GM19035 (cell line): ENCODE results near the gene HSPH1.
"Not testable (repeated sequence)": the region's sequence is repeated elsewhere in the genome, so short reads cannot be mapped to it uniquely, and the experiment has no call there.

ENCODE experiments used
- ATAC-seq: cut with Tn5 transposase; IDR thresholded peaks from one replicate; pipeline ENCODE4 v1.9.1; 2021; ENCODE audit not compliant: unreplicated experiment

The HSPH1 gene

DNA sequence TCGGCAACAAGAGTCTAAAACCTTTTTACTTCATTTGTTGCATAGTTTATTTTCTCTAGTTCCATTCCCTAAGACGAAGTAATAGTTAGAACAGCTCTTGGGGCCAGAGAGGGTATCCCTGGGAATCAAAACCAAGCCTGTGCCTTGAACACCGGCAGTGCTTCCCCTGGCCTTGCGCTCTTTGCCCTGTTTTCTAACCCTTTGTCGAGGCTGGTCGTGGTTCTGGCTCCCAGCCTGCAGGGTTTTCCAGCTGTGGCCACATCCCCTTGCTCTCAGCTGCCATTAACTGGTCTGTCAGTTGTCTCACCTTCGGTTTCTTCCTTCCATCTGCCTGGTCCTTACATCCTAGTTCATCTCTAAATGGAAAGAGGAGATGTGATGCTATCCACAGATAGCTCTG lies 61.0 kb downstream of the HSPH1 start:
- no peak for ATAC-seq

DNA sequence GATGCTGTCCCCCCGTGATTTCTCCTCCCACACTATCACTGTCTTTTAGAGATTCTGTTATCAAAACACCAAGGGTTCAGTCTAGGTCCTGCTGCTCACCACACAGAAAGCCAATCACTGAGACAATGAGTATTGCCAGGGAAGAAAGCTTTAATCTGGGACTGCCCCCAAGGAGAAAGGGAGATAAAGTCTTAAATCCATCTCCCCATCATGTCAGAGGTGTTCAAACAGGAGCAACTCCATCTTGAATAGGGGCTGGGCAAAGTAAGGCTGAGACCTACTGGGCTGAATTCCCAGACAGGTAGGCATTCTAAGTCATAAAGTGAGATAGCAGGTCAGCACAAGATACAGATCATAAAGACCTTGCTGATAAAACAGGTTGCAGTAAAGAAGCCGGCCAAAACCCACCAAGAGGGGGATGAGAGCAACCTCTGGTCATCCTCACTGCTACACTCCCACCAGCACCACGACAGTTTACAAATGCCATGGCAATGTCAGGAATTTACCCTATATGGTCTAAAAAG lies 63.7 kb downstream of the HSPH1 start:
- not testable (repeated sequence) for ATAC-seq

DNA sequence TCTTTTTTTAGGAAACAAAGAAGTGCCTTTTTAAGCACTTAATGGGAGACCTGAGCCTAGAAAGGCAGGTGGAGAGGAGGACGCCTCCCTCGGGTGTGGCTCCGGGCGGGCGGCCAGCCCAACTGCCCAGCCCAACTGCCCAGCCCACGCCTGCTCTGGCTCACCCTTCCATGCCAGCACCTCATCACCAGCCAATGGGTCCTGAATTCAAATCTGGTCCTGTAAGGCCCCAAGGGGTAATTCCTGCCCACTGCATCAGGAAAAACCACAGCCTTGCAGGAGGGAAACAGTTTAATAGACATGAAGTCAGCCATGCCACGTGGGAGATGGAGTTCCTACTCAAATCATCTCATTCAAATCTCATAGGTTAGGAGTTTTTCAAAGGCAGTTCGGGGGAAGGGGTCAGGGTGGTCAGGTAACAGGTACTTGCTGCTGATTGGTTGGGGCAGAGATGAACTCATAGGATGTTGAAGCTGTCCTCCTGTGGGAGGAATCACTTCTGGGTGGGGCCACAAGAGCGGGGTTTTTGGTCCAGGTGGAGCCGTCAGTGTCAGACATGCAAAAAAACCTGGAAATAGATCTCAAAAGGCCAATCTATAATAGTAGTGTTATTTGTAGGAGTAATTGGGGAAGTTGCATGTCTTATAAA lies 64.9 kb downstream of the HSPH1 start:
- ATAC-seq: no peak

DNA sequence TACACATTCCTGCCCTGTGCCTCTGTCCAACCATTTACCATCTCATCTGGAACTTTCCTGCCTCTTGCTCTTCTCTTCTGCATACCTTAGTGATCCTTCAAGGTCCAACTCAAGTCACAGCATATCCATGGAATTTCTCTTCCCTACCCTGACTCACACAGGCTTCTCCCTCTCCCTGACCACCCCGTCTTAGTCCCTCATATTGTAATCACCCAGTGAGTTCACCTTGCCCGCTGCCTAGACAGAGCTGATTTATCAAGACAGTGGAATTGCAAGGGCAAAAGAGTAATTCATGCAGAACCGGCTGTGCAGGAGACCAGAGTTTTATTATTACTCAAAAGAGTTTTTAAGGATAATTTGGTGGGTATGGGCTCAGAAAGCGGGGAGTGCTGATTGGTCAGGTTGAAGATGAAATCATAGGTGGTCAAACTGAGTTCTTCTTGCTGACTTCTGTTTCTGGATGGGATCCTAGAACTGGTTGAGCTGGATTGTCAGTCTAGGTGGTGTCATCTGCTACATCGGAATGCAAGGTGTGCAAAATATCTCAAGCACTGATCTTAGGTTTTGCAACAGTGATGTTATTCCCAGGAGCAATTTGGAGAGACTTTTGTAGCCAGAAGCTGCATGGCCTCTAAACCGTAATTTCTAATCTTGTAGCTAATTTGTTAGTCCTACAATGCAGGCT lies 67.2 kb downstream of the HSPH1 start:
- ATAC-seq: no peak

- no peak for ATAC-seq
Observed at GRCh38 chr13:31093145-31093885, 68.4 kb downstream of the HSPH1 start.

GRCh38 chr13:31092646-31093045 lies 69.1 kb downstream of the HSPH1 start:
- ATAC-seq: no peak

GRCh38 chr13:31090961-31091624 lies 70.6 kb downstream of the HSPH1 start:
- no peak for ATAC-seq

DNA sequence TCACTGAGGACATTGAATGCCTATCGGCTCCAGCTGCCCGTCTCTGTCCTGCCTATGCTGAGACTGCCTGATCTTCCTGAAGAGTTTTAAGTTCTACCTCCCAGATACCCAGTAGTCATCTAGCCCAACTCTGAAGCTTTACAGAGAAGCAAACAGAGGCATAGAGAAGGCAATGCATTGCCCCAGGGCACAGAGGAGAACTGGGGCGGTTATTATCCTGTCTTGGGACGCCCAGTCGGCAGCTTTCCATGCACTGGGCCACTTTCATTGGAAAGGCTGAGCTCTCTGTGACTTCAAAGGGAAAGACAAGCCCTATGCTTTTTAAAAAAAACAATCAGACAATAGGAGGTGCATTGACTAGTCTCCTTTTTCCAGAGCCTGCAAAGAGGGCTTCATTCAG lies 71.6 kb downstream of the HSPH1 start:
- no peak for ATAC-seq

GRCh38 chr13:31089649-31090048 lies 72.1 kb downstream of the HSPH1 start:
- ATAC-seq: no peak

DNA sequence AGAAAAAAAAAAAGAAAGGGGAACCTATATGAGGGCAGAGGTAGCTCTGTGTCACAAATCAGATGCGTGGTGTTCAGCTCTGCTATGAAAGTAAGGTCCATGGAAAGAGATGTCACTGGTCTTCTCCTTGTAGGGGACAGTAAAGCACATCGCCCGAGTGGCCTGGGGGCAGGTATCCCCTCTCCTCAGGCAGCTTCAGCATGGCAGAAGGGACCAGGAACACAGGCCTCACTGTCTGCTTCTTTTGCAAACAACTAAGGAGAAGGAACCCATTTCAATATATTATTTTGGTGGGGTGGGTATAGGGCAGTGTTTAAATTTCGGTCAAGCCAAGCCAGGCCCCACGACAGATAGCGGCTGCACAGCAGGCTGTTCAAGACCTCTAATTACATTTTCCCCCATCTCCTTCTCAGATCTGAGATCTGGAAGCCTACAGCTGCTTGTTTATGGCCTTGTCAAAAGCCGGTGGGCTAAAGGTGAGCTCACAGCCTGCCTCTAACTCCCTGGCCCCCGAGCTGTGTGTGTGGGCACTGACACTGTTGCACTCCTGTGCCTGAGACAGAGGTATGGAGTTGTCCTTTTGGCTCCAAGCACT lies 72.8 kb downstream of the HSPH1 start:
- ATAC-seq: no peak
